Ascending aorta (tissue), 2 donors: ENCODE measurements around the gene P2RX3. TPM values are rescaled to one million over a fixed set of nuclear protein-coding genes. Genes with fewer than 3 reads are reported as not detected.

Experiments
- DNase-seq, 2 donors: peaks; one replicate each; pipeline ENCODE4 v3.0.0-alpha.2; 2019; ENCODE audit warnings: low spot score in 2 of 2
- H3K27ac ChIP-seq, 2 donors: fragments of 200-600 bp; sonication (generic); one replicate each; pipeline ENCODE4 v1.5.1; 2016 to 2017; ENCODE audit warnings: mild to moderate bottlenecking in 1 of 2
- H3K27me3 ChIP-seq: fragments of 200-600 bp; sonication (generic); one replicate; pipeline ENCODE4 v1.5.1; 2017
- H3K36me3 ChIP-seq, 2 donors: fragments of 200-600 bp; sonication (generic); one replicate each; pipeline ENCODE4 v1.5.1; 2016
- H3K4me1 ChIP-seq, 2 donors: fragments of 200-600 bp; sonication (generic); one replicate each; pipeline ENCODE4 v1.5.1; 2016 to 2017; ENCODE audit warnings: mild to moderate bottlenecking in 1 of 2
- H3K4me3 ChIP-seq, 2 donors: fragments of 200-600 bp; sonication (generic); one replicate each; pipeline ENCODE4 v1.5.1; 2016 to 2017; ENCODE audit warnings: mild to moderate bottlenecking in 1 of 2
- H3K9me3 ChIP-seq, 2 donors: fragments of 200-600 bp; sonication (generic); one replicate each; pipeline ENCODE4 v1.5.1; 2016
- CTCF ChIP-seq, 3 experiments: fragments of 200-600 bp in 2 of 3; fragments of 450-650 bp in 1 of 3; sonication (generic) in 2 of 3; IDR thresholded peaks; one replicate each; pipeline ENCODE4 v1.5.1; 2016 to 2019; ENCODE audit warnings: antibody characterized with exemption in 3 of 3, mild to moderate bottlenecking in 1 of 3, moderate library complexity in 1 of 3
- intact Hi-C: fragments of 100-400 bp; cut with DNase I; formaldehyde crosslinking; loops from one replicate; pipeline ENCODE4 v1.15.1; 2023
- total RNA-seq: library from RNA; depleted of rRNA; stranded (reverse); fragments of >200 nt; gene quantifications from one replicate; pipeline ENCODE4 v1.1.0, GENCODE V29; 2016

The P2RX3 gene
- total RNA-seq, 1 donor from 2014 or later = not detected

GRCh38 chr11:57394203-57394965 is 56.2 kb downstream of the P2RX3 start:
- no peak overlapping the region for H3K4me3 ChIP-seq
- DNase-seq = no peak
- no peaks in the 10 kb centered on the region for H3K27me3 ChIP-seq
- TF ChIP-seq CTCF (IDR thresholded peaks at IDR 0.05) = no peak
- no peaks in the 10 kb centered on the region for H3K36me3 ChIP-seq
- no peak overlapping the region for H3K27ac ChIP-seq
- intact Hi-C loops = no loop called here
- no peaks in the 10 kb centered on the region for H3K4me1 ChIP-seq
- H3K9me3 ChIP-seq = no peaks in the 10 kb centered on the region

- H3K9me3 ChIP-seq = no peaks in the 10 kb centered on the region
- no peak for TF ChIP-seq CTCF (IDR thresholded peaks at IDR 0.05)
- no peaks in the 10 kb centered on the region for H3K36me3 ChIP-seq
- no peaks in the 10 kb centered on the region for H3K27me3 ChIP-seq
- H3K27ac ChIP-seq = no peak overlapping the region
- DNase-seq = no peak
- intact Hi-C loops = no loop called here
- no peak overlapping the region for H3K4me3 ChIP-seq
- H3K4me1 ChIP-seq = no peaks in the 10 kb centered on the region
These were observed 57.9 kb downstream of the P2RX3 start for GRCh38 chr11:57395905-57396623.

- Histone ChIP-seq H3K4me3 (no peak overlapping the region), H3K27me3 (no peaks in the 10 kb centered on the region), H3K27ac (no peak overlapping the region), H3K4me1 (no peaks in the 10 kb centered on the region), H3K9me3 (no peaks in the 10 kb centered on the region), H3K36me3 (no peaks in the 10 kb centered on the region)
- intact Hi-C loops = no loop called here
- TF ChIP-seq CTCF (IDR thresholded peaks at IDR 0.05) = no peak
- DNase-seq = no peak
These were observed 58.6 kb downstream of the P2RX3 start for GRCh38 chr11:57396744-57397143.

- H3K9me3 ChIP-seq = no peaks in the 10 kb centered on the region
- intact Hi-C loops = no loop called here
- no peak for TF ChIP-seq CTCF (IDR thresholded peaks at IDR 0.05)
- H3K36me3 ChIP-seq = no peaks in the 10 kb centered on the region
- H3K4me3 ChIP-seq = no peak overlapping the region
- no peak for DNase-seq
- no peaks in the 10 kb centered on the region for H3K27me3 ChIP-seq
- no peaks in the 10 kb centered on the region for H3K4me1 ChIP-seq
- H3K27ac ChIP-seq = no peak overlapping the region
These were observed 59.3 kb downstream of the P2RX3 start for GRCh38 chr11:57397394-57397990.

GRCh38 chr11:57399221-57399620 is 61.1 kb downstream of the P2RX3 start:
- no peaks in the 10 kb centered on the region for H3K9me3 ChIP-seq
- intact Hi-C loops = no loop called here
- H3K4me3 ChIP-seq = no peak overlapping the region

More at GRCh38 chr11:57399221-57399620, 61.1 kb downstream of the P2RX3 start:
- Histone ChIP-seq H3K27me3 (no peaks in the 10 kb centered on the region), H3K4me1 (no peaks in the 10 kb centered on the region), H3K27ac (no peak overlapping the region), H3K36me3 (no peaks in the 10 kb centered on the region)
- TF ChIP-seq CTCF (IDR thresholded peaks at IDR 0.05) = no peak
- DNase-seq = no peak
